GM23248 (cell line): Measurements from ENCODE around the gene MROH7.

ENCODE experiments used
- EZH2 ChIP-seq: fragments of 200-600 bp; sonication (generic); IDR thresholded peaks from 2 replicates; pipeline ENCODE4 v1.6.1; 2018; ENCODE audit warnings: antibody characterized with exemption, mild to moderate bottlenecking; ENCODE audit not compliant: insufficient read depth, poor library complexity, severe bottlenecking
- EZH2phosphoT487 ChIP-seq: fragments of 200-600 bp; sonication (generic); IDR thresholded peaks from 2 replicates; pipeline ENCODE4 v1.6.1; 2018; ENCODE audit warnings: antibody characterized with exemption, moderate library complexity, mild to moderate bottlenecking, low read depth; ENCODE audit not compliant: insufficient read depth

GRCh38 chr1:54685335-54685905, 43.8 kb downstream of the MROH7 start:
- TF ChIP-seq EZH2 (no peak), EZH2phosphoT487 (no peak)
